ENCODE data around the gene IGHMBP2.

IGHMBP2 gene

GRCh38 chr11:68872216-68873003 lies 31.3 kb upstream of the IGHMBP2 start (continued):
- TF ChIP-seq ZNF530 (tag by site-specific recombination; IDR thresholded peaks at IDR 0.05; ENCODE audit: low read depth) (no peak), PRDM1 (tag by site-specific recombination; IDR thresholded peaks at IDR 0.05) (no peak), ZNF621 (tag by site-specific recombination; IDR thresholded peaks at IDR 0.05) (no peak), YY1 (tag by site-specific recombination; IDR thresholded peaks at IDR 0.05) (no peak), EGR2 (tag by site-specific recombination; IDR thresholded peaks at IDR 0.05; ENCODE audit: low read depth) (no peak), ZNF280C (tag by site-specific recombination; IDR thresholded peaks at IDR 0.05) (no peak), SCRT1 (tag by site-specific recombination; IDR thresholded peaks at IDR 0.05; ENCODE audit: borderline replicate concordance) (no peak), ZNF837 (tag by site-specific recombination; IDR thresholded peaks at IDR 0.05) (no peak), ZNF133 (tag by site-specific recombination; IDR thresholded peaks at IDR 0.05) (no peak), ZNF521 (tag by site-specific recombination; IDR thresholded peaks at IDR 0.05) (no peak), ZNF660 (tag by site-specific recombination; IDR thresholded peaks at IDR 0.05) (no peak), ZNF558 (tag by site-specific recombination; IDR thresholded peaks at IDR 0.05) (no peak), ZFP69B (tag by site-specific recombination; IDR thresholded peaks at IDR 0.05) (no peak)
- TF ChIP-seq, protein P1, sequence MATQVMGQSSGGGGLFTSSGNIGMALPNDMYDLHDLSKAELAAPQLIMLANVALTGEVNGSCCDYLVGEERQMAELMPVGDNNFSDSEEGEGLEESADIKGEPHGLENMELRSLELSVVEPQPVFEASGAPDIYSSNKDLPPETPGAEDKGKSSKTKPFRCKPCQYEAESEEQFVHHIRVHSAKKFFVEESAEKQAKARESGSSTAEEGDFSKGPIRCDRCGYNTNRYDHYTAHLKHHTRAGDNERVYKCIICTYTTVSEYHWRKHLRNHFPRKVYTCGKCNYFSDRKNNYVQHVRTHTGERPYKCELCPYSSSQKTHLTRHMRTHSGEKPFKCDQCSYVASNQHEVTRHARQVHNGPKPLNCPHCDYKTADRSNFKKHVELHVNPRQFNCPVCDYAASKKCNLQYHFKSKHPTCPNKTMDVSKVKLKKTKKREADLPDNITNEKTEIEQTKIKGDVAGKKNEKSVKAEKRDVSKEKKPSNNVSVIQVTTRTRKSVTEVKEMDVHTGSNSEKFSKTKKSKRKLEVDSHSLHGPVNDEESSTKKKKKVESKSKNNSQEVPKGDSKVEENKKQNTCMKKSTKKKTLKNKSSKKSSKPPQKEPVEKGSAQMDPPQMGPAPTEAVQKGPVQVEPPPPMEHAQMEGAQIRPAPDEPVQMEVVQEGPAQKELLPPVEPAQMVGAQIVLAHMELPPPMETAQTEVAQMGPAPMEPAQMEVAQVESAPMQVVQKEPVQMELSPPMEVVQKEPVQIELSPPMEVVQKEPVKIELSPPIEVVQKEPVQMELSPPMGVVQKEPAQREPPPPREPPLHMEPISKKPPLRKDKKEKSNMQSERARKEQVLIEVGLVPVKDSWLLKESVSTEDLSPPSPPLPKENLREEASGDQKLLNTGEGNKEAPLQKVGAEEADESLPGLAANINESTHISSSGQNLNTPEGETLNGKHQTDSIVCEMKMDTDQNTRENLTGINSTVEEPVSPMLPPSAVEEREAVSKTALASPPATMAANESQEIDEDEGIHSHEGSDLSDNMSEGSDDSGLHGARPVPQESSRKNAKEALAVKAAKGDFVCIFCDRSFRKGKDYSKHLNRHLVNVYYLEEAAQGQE (tag by site-specific recombination; IDR thresholded peaks at IDR 0.05), result no peak

DNA sequence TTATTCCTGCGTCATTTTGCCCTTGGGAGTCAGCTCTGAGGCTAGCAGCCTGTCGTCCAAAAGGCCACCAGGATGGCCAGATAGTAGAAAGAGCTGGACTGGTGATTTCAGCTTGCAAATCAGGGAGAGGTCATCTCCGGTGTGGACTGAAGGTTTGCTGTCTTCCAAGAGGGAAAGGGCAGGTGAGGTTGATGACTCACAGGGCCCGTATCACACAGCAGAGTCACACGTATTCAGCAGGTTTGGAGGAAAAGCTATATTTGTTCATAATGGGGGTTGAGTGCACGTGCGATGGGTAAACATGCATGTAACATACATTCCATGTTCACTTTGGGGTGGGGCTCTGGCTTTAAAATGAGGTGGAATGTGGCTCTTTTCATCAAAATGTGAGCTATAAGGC lies 25.7 kb upstream of the IGHMBP2 start:
- Histone ChIP-seq H3K4me1 (ENCODE audit: control insufficient read depth, insufficient read depth, low read length) (no peaks in the 10 kb centered on the region), H3K9me3 (ENCODE audit: control insufficient read depth, insufficient read depth, low read depth, low read length) (no peaks in the 10 kb centered on the region), H3K4me3 (ENCODE audit: low read depth, low read length) (no peak overlapping the region), H3K27ac (ENCODE audit: extremely low read depth, low read depth, low read length) (no peak overlapping the region), H3K36me3 (ENCODE audit: control insufficient read depth in 2 of 2, insufficient read depth in 1 of 2, low read length in 2 of 2) (no peaks in the 10 kb centered on the region; a peak in 1 of 3 replicates)
- POLR2A ChIA-PET, result no interaction called here
- TF ChIP-seq ZNF580 (tag by site-specific recombination; IDR thresholded peaks at IDR 0.05), result no peak
- TF ChIP-seq ZNF394 (tag by site-specific recombination; IDR thresholded peaks at IDR 0.05; ENCODE audit: borderline replicate concordance), result no peak
- TF ChIP-seq, protein P2, sequence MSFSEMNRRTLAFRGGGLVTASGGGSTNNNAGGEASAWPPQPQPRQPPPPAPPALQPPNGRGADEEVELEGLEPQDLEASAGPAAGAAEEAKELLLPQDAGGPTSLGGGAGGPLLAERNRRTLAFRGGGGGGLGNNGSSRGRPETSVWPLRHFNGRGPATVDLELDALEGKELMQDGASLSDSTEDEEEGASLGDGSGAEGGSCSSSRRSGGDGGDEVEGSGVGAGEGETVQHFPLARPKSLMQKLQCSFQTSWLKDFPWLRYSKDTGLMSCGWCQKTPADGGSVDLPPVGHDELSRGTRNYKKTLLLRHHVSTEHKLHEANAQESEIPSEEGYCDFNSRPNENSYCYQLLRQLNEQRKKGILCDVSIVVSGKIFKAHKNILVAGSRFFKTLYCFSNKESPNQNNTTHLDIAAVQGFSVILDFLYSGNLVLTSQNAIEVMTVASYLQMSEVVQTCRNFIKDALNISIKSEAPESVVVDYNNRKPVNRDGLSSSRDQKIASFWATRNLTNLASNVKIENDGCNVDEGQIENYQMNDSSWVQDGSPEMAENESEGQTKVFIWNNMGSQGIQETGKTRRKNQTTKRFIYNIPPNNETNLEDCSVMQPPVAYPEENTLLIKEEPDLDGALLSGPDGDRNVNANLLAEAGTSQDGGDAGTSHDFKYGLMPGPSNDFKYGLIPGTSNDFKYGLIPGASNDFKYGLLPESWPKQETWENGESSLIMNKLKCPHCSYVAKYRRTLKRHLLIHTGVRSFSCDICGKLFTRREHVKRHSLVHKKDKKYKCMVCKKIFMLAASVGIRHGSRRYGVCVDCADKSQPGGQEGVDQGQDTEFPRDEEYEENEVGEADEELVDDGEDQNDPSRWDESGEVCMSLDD (tag by site-specific recombination; IDR thresholded peaks at IDR 0.05), result no peak
- TF ChIP-seq HIC1 (tag by site-specific recombination; IDR thresholded peaks at IDR 0.05), result no peak
- no peak for TF ChIP-seq GLIS2 (tag by site-specific recombination; IDR thresholded peaks at IDR 0.05)
- CTCF ChIA-PET, result interaction anchor here (0.6 kb wide), 1 partner anchor 194 kb away, joined by 3 read pairs; no protein-coding TSS in a partner anchor
